T47D (cell line): Measurements from ENCODE around the gene CDH12.
"Not testable (repeated sequence)": the region's sequence is repeated elsewhere in the genome, so short reads cannot be mapped to it uniquely, and the experiment has no call there.

ENCODE experiments used
- DNase-seq, 2 experiments: peaks; one replicate each; pipeline versions ENCODE4 v3.0.0 to v3.0.0-alpha.2; 2011 to 2012; ENCODE audit warnings: low read depth in 1 of 2, low spot score in 1 of 2
- JUND ChIP-seq: IDR thresholded peaks from 2 replicates; pipeline ENCODE4 v1.6.1; 2012; ENCODE audit warnings: low read depth
- in situ Hi-C: cut with HindIII; loops from 2 replicates; pipeline ENCODE4 v1.10.0; 2016; ENCODE audit warnings: low sequenced_read_pairs, low pct_unique_long_range_greater_than_20kb

The CDH12 gene

DNA sequence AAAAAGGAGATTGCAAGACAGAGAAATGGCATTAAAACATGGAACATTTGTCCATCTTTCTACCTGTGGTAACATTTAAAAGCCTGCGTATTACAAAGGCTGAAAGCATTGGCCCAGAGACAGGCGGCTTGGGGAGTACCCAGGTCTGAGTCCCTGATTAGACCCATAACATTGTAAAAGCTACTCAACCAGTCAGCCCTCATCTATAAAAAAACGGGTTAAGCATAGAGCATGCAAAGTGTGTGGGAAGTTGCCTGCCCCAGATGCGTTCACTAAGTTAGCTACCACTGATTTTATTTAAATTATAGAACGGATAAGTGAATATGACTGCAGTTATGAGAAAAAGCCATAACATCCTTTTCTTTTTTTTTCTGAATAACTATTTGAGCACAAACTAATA, 276.1 kb downstream of the CDH12 start:
- no peak for TF ChIP-seq JUND
- in situ Hi-C loops = no loop called here

DNA sequence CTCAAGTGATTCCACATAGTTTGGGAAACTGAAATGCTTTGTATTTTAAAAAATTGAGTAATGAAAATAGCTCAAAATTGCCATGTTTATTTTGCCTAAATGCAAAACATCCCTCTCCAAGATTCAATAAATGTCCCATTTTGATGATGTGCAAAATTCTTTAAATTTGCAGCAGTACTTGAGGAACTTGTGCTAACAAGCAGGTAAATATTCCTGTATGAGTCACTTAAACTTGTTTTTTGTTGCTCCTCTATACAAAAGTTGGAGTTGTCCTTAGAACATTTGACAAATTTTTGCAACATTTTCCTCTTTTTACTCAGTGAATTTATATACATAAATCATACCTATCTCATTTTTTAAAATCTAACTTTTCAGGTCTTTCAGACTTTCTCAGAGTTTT, 280.2 kb downstream of the CDH12 start:
- in situ Hi-C loops = no loop called here
- TF ChIP-seq JUND = no peak
- DNase-seq = no peak

More for the DNA sequence above, 276.1 kb downstream of the CDH12 start:
- no peak for DNase-seq

DNA sequence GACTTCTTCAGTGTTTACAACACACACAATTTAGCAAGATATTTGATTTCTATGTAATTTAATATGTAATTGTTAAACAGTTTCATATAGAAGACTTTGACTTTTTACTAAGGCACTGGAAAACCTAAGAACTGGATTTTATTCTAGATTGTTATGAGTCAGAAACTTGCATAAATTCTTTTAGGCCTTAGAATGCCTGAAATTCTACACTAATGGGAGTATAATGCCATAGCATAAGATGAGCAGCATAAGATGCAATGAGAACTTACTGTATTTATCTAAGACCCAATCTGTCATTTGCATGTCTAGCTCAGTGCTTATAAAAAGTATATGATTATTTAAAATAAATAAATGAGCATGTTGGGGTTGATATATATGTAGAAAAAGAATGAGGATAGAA, 285.2 kb downstream of the CDH12 start:
- in situ Hi-C loops = no loop called here
- no peak for TF ChIP-seq JUND
- no peak for DNase-seq

DNA sequence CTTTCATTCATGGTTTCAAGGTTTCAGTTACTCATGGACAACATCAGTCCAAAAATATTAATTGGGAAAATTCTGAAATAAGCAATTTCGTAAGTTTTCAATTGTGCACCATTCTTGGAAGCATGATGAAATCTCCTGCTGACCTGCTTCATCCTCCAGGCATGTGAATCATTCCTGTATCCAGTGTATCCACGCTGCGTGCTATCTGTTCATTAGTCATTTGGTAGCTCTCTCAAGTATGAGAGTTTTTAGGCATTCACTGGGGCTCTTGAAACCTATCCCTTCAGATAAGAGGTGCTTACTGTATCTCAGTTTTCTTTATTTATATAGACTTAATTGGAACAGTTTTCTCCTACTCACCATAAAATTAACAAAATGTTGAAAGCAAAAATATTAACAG, 293.0 kb downstream of the CDH12 start:
- TF ChIP-seq JUND = no peak
- no peak for DNase-seq
- in situ Hi-C loops = no loop called here

DNA sequence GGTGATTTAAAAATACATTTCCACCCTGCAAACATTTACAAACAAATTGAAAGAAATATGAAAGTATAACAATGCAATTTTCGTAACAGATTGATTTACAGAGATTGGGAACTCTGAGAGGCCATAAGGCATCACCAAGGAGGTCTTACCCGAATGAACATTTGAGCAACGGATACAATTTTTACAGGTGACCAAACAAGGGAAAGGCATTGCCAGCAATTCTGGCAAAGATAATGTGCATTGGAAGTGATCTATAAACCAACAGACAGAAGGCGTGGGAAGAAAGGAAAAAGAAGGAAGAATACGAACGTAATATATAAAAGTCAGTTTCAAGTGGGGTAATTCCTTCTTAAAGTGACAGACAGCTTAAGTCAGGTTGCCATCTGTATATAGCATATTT, 295.9 kb downstream of the CDH12 start:
- no peak for TF ChIP-seq JUND
- in situ Hi-C loops = no loop called here
- DNase-seq = no peak

DNA sequence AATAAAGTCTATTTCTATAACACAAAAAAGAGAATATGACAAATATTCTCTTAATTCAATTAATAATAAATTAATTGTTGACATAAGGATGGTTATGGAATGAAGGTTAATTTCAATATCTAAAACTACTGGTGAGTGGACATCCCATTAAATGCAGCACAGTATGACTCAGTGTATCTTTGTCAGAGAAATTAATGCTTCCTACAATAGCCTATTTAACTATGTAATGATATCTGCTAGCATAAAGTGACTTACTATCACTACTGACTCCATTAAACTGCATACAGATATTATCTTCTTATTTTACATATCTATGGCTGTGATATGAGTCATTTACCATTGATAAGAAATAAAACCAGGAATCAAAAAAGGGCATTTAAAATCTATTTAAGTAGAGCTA, 298.7 kb downstream of the CDH12 start:
- in situ Hi-C loops = no loop called here
- DNase-seq = no peak
- no peak for TF ChIP-seq JUND

DNA sequence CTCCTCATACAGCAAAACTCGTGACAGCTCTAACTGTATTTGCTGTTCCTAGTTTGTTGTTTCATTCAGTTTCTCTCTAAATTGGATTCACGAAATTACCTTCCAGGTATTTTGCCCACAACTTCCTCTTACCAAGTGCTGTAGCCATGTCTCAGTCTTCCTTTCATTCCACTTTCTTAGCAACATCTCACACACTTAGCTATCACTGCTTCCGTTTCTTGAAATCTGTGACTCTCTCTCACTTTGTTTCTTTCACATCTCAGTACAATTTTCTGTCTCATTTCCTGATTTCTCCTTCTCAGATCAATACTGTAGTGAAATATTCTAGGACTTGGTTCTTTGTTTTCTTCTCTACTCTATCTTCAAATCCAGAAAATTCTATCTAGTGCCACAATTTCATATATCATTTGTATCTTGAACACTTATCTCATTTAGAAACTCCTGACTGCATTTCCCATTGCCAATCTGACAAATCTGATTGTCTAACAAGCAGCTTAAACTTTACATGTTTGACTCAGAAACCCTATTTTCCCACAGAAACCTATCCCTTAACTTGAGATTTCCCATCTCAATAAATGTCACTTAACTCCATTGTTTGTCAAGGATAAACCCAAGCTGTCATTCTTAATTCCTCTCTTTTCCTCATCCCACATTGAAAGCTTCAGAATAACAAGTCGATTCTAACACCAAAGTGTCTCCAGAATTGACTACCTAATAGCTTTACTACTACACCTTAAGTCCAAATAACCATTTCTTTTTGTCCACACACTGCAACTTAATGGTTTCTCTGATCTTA, 303.1 kb downstream of the CDH12 start:
- in situ Hi-C loops = no loop called here
- no peak for DNase-seq
- no peak for TF ChIP-seq JUND

DNA sequence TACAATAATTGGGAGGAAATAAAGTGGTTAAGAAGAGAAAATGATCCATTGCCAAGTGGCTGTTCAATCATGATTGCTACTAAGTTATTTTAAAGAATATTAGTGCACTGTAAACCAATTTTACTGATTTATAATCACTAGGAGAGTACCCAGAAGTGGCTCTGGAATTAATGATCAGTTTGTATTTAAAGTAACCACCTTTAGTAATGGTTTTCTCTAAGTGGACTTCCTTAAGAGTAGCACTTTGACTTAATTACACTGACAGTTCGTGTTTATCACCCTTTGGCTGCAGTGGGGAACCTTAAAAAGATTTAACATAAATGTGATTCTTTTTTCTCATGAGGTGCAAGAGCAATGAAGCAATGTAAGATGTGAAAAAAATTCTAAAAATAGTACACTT, 310.8 kb downstream of the CDH12 start:
- no peak for DNase-seq
- TF ChIP-seq JUND = no peak
- in situ Hi-C loops = no loop called here

DNA sequence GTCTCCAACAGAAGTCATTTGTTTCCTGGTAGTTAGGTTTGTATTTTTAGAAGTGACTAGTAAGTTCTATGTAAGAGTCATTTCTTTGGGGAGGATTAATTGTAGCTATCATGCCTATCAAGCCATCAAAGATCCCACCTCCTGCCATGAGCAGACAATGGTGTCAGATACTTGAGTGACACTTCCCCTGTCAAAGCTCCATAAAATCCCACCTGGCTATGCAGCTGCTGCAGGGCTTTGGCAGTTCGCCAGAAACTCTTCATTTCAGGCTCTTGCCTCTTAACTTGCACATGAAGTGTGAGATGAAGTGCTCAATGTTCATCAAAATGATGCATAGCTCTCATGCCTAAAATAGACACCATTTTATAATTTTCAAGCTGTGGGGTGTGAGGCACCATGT, 312.1 kb downstream of the CDH12 start:
- in situ Hi-C loops = no loop called here
- DNase-seq = no peak
- no peak for TF ChIP-seq JUND

DNA sequence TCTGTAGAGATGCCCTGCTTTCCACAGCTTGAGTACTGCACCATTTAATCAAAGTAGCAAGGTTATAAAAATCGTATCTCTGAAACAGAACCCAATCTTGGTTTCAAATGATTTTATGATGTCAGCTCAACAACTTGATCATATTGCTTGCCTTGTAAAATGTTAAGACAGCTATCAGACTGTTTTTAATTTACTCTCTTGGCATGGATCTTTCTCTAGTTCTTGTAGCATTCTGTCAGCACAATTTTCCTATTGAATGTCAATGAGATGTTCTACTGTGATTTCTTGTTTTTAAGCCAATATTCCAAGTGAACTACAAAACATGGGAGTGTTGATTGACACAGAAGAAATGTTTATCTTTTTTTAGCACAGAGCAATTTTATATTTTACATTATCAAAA, 313.4 kb downstream of the CDH12 start:
- TF ChIP-seq JUND = no peak
- no peak for DNase-seq
- in situ Hi-C loops = no loop called here

DNA sequence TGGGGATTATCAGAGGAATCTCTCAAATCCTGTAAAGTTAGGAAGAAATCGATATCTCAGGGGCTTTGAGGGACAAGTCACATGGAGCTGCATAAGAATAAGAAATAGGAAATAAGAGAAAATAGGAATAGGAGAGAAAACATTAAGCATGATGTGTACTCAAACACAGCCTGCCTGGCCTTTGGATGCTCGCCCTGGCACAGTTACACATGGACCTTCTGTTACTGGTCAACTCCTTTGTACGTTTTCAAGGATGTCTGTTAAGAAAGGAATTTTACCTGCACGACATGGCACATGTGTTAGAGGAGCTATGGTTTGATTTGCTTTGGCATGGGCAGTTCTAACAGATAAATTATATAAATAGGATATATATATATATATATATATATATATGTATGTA, 321.2 kb downstream of the CDH12 start:
- no peak for TF ChIP-seq JUND
- in situ Hi-C loops = no loop called here

DNA sequence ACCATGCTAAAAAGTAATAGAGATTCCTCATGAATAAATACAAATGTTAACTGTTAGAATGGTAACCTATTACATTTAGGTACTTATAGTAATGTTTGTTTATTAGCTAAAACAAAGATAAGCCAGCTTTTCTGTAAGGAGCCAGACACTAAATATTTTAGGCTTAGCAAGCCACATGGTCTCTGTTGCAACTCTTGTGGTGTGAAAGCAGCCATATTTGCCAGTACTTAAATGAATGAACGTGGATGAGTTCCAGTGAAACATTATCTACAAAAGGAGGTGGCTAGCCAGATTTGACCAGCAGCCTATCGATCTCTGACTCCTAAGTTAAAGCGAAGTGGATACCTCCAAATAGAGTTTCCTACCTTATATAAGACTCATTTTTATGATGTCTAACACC, 331.6 kb downstream of the CDH12 start:
- no peak for DNase-seq
- TF ChIP-seq JUND = no peak
- in situ Hi-C loops = no loop called here

More for the DNA sequence above, 321.2 kb downstream of the CDH12 start:
- no peak for DNase-seq

DNA sequence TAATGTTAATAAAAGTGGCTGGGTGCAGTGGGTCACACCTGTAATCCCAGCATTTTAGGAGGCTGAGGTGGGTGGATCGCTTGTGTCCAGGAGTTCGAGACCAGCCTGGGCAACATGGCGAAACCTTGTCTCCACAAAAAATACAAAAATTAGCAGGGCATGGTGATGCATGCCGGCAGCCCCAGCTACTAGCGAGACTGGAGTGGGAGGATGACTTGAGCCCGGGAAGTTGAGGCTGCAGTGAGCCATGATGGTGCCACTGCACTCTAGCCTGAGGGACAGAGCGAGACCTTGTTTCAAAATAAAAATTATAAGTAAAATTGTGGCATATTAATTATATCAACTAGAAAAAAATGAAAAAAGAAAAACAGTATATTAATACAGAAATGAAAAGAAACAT, 336.6 kb downstream of the CDH12 start:
- DNase-seq, in situ Hi-C loops: not testable (repeated sequence)

DNA sequence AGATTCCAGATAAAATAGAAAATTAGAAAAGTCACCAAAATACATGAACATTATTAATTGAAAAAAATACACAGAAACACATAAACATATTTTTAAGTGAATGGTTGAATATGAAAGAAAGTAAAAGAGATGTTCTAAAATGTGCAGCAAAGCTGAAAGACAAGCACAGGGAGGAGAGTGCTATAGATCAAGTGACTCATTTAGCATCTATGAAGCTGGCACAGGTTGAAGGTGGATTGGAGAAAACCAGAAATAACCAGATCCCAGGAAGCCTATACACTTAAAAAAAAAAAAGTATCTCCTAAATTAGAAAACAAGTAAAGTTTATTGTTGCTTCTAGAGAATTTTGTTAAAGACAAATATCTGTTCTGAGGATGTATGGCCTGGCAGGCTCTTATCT, 338.9 kb downstream of the CDH12 start:
- DNase-seq = no peak
- in situ Hi-C loops = no loop called here
- TF ChIP-seq JUND = no peak
